HUES6 (cell line): ENCODE results near the gene KRT34.

Source experiments
- H3K27ac ChIP-seq: 2 replicates; pipeline ENCODE4 v1.7.0; 2013; ENCODE audit warnings: low read depth, mild to moderate bottlenecking, low read length, inconsistent platforms
- H3K27me3 ChIP-seq: 2 replicates; pipeline ENCODE4 v1.6.1; 2013; ENCODE audit warnings: low read length; ENCODE audit not compliant: control insufficient read depth, insufficient read depth
- H3K36me3 ChIP-seq: 2 replicates; pipeline ENCODE4 v1.6.1; 2013; ENCODE audit warnings: low read length; ENCODE audit not compliant: control insufficient read depth, insufficient read depth
- H3K4me1 ChIP-seq: 2 replicates; pipeline ENCODE4 v1.6.1; 2013; ENCODE audit warnings: low read length; ENCODE audit not compliant: control insufficient read depth, insufficient read depth
- H3K4me3 ChIP-seq: 2 replicates; pipeline ENCODE4 v1.5.1; 2013; ENCODE audit warnings: low read depth, low read length
- H3K9ac ChIP-seq: one replicate; pipeline ENCODE4 v1.6.1; 2013; ENCODE audit warnings: mild to moderate bottlenecking, low read length
- H3K9me3 ChIP-seq: 2 replicates; pipeline ENCODE4 v1.6.1; 2013; ENCODE audit warnings: low read depth, low read length; ENCODE audit not compliant: control insufficient read depth, insufficient read depth

The KRT34 gene

GRCh38 chr17:41329279-41329948 is 52.7 kb downstream of the KRT34 start:
- no peak overlapping the region for H3K9ac ChIP-seq
- no peaks in the 10 kb centered on the region for H3K36me3 ChIP-seq
- no peak overlapping the region for H3K27ac ChIP-seq
- H3K4me1 ChIP-seq: no peaks in the 10 kb centered on the region
- H3K9me3 ChIP-seq: no peaks in the 10 kb centered on the region
- no peaks in the 10 kb centered on the region for H3K27me3 ChIP-seq
- H3K4me3 ChIP-seq: no peak overlapping the region

GRCh38 chr17:41328207-41328606 is 53.9 kb downstream of the KRT34 start:
- Histone ChIP-seq H3K9me3 (no peaks in the 10 kb centered on the region), H3K36me3 (no peaks in the 10 kb centered on the region), H3K9ac (no peak overlapping the region), H3K4me1 (no peaks in the 10 kb centered on the region), H3K27me3 (no peaks in the 10 kb centered on the region), H3K4me3 (no peak overlapping the region), H3K27ac (no peak overlapping the region)
